A549 (cell line): ENCODE results near the gene TBL1XR1.

Experiments used
- CBX2 ChIP-seq: fragments of 200-600 bp; sonication (generic); IDR thresholded peaks from 2 replicates; pipeline ENCODE4 v1.6.1; 2016; ENCODE audit warnings: low read depth, mild to moderate bottlenecking, borderline replicate concordance
- CEBPB ChIP-seq, 2 experiments: fragments of >200 bp in 1 of 2; sonication (Bioruptor Twin) in 1 of 2; formaldehyde crosslinking in 1 of 2; IDR thresholded peaks; 2 replicates each; pipeline ENCODE4 v1.6.1; 2012 to 2016
- CTCF ChIP-seq: fragments of >200 bp; sonication (Bioruptor Twin); formaldehyde crosslinking; IDR thresholded peaks from 3 replicates; pipeline ENCODE4 v1.5.1; 2016
- E2F6 ChIP-seq: IDR thresholded peaks from 2 replicates; pipeline ENCODE4 v1.6.1; 2012; ENCODE audit warnings: low read depth, borderline replicate concordance
- ELK1 ChIP-seq: fragments of 150-350 bp; IDR thresholded peaks from 2 replicates; pipeline ENCODE4 v1.6.1; 2014; ENCODE audit warnings: low read depth, mild to moderate bottlenecking, low read length
- ESRRA ChIP-seq: fragments of 150-350 bp; IDR thresholded peaks from 2 replicates; pipeline ENCODE4 v1.6.1; 2014; ENCODE audit warnings: mild to moderate bottlenecking, low read length, borderline replicate concordance
- MAX ChIP-seq: IDR thresholded peaks from 2 replicates; pipeline ENCODE4 v1.6.1; 2012
- MYC ChIP-seq: IDR thresholded peaks from 2 replicates; pipeline ENCODE4 v1.6.1; 2012; ENCODE audit warnings: mild to moderate bottlenecking, inconsistent platforms, low read length, improper control_type of control experiment, borderline replicate concordance
- NFE2L2 ChIP-seq: fragments of 150-350 bp; conservative IDR thresholded peaks from 2 replicates; pipeline ENCODE4 v1.6.1; 2014; ENCODE audit warnings: low read length
- POLR2A ChIP-seq: IDR thresholded peaks from 2 replicates; pipeline ENCODE4 v1.6.1; 2012; ENCODE audit warnings: mild to moderate bottlenecking, low read length
- RFX5 ChIP-seq: fragments of 450-650 bp; IDR thresholded peaks from 2 replicates; pipeline ENCODE4 v1.7.1; 2014; ENCODE audit warnings: antibody characterized with exemption, mild to moderate bottlenecking, moderate library complexity
- USF2 ChIP-seq: fragments of 450-650 bp; IDR thresholded peaks from 2 replicates; pipeline ENCODE4 v1.6.1; 2014; ENCODE audit warnings: antibody characterized with exemption

- no peak for TF ChIP-seq CTCF
- no peak for TF ChIP-seq NFE2L2
- no peak for TF ChIP-seq RFX5
- TF ChIP-seq CBX2: no peak
- no peak for TF ChIP-seq USF2
- TF ChIP-seq POLR2A: no peak
- no peak for TF ChIP-seq ESRRA
- TF ChIP-seq CEBPB (IDR thresholded peaks at IDR 0.05): no peak
- TF ChIP-seq E2F6: no peak
- TF ChIP-seq ELK1: no peak
- no peak for TF ChIP-seq MYC
- TF ChIP-seq MAX: no peak
Measured at GRCh38 chr3:177093966-177094365, 103.3 kb downstream of the TBL1XR1 start.
